ENCODE measurements around the gene ARFGEF2. TPM values are rescaled to one million over a fixed set of nuclear protein-coding genes. Genes with fewer than 3 reads are reported as not detected.
A peak's percentile ranks its signal among the peaks of the same experiment; 100 is the strongest.

Gene ARFGEF2
- total and polyA plus RNA-seq, 10 of the 15 experiments (the other 5 are each of a cell fraction or from before 2014, with no cell fraction given), result 5.2 to 24.1 (median 17.7) TPM

DNA sequence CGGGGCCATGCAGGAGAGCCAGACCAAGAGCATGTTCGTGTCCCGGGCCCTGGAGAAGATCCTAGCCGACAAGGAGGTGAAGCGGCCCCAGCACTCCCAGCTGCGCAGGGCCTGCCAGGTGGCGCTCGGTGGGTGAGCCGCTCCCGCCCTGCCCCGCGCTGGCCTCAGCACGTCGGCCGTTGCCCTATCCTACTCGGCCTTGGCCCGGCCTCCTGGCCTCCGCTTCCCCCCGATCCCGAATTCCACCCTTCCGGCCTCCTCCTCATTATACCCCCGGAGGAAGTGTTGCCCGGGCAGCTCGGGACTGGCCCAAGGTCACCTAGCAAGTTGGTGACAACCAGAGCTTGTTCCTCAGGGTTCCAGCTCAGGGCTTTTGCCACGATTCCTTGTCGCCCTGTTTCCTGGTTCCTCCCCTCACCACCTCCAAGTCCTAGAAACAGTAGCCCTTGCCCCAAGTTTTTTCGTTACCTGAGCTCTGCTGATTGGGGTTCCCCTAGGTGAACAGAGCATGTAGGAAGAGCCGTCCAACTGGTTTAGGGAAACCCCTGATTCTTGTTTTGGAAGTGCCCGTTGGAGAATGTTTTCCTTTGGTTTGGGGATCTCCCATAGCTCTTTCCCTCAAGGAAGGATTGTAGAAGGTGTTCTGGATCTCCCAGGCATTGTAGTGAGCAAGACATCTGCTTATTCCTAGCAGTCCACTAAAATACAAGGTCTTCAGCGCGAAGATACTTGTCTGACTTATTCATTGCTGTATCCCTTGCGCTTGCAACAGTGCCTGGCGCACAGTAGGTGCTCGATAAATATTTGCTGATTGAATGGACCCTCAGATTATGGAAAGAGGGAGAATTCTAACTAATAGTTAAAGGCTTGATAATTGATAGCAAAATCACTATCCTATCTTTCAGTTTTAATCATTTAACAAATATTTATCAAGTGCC, 641 bp downstream of the ARFGEF2 start (continued):
- TF ChIP-seq, protein P1, sequence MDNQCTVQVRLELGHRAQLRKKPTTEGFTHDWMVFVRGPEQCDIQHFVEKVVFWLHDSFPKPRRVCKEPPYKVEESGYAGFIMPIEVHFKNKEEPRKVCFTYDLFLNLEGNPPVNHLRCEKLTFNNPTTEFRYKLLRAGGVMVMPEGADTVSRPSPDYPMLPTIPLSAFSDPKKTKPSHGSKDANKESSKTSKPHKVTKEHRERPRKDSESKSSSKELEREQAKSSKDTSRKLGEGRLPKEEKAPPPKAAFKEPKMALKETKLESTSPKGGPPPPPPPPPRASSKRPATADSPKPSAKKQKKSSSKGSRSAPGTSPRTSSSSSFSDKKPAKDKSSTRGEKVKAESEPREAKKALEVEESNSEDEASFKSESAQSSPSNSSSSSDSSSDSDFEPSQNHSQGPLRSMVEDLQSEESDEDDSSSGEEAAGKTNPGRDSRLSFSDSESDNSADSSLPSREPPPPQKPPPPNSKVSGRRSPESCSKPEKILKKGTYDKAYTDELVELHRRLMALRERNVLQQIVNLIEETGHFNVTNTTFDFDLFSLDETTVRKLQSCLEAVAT (IDR thresholded peaks at IDR 0.05), result no peak
- no peak for TF ChIP-seq SUPT20H (IDR thresholded peaks at IDR 0.05; ENCODE audit: borderline replicate concordance, control insufficient read depth, low read depth, low read length)
- 0 out of 2 replicates have a peak, but pooled peaks have one; percentile 10 for TF ChIP-seq LARP7 (IDR thresholded peaks at IDR 0.05)
- TF ChIP-seq CEBPB (IDR thresholded peaks at IDR 0.05; ENCODE audit: borderline replicate concordance in 1 of 2, low read depth in 2 of 2, low read length in 2 of 2), result no peak
- TF ChIP-seq EZH2 (IDR thresholded peaks at IDR 0.05; ENCODE audit: borderline replicate concordance, control insufficient read depth, low read depth, low read length), result no peak
- TF ChIP-seq, protein P2, sequence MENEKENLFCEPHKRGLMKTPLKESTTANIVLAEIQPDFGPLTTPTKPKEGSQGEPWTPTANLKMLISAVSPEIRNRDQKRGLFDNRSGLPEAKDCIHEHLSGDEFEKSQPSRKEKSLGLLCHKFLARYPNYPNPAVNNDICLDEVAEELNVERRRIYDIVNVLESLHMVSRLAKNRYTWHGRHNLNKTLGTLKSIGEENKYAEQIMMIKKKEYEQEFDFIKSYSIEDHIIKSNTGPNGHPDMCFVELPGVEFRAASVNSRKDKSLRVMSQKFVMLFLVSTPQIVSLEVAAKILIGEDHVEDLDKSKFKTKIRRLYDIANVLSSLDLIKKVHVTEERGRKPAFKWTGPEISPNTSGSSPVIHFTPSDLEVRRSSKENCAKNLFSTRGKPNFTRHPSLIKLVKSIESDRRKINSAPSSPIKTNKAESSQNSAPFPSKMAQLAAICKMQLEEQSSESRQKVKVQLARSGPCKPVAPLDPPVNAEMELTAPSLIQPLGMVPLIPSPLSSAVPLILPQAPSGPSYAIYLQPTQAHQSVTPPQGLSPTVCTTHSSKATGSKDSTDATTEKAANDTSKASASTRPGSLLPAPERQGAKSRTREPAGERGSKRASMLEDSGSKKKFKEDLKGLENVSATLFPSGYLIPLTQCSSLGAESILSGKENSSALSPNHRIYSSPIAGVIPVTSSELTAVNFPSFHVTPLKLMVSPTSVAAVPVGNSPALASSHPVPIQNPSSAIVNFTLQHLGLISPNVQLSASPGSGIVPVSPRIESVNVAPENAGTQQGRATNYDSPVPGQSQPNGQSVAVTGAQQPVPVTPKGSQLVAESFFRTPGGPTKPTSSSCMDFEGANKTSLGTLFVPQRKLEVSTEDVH (IDR thresholded peaks at IDR 0.05; ENCODE audit: low read depth, partially characterized antibody), result no peak
- no peak for TF ChIP-seq TBL1XR1 (IDR thresholded peaks at IDR 0.05; ENCODE audit: low read depth, low read length)
- no peak for TF ChIP-seq BMI1 (IDR thresholded peaks at IDR 0.05; ENCODE audit: borderline replicate concordance)
- no peak for TF ChIP-seq HDGF (IDR thresholded peaks at IDR 0.05)
- no peak for TF ChIP-seq HDAC6 (IDR thresholded peaks at IDR 0.05; ENCODE audit: unreplicated experiment)
- no peak for TF ChIP-seq NR2C1 (IDR thresholded peaks at IDR 0.05)
- no peak for TF ChIP-seq ZNF217 (IDR thresholded peaks at IDR 0.05)
- TF ChIP-seq SMAD5 (IDR thresholded peaks at IDR 0.05; ENCODE audit: low read depth), result no peak
- no peak for TF ChIP-seq BHLHE40 (IDR thresholded peaks at IDR 0.05; ENCODE audit: borderline replicate concordance in 1 of 2, low read depth in 2 of 2, low read length in 1 of 2)
- TF ChIP-seq ATF7 (IDR thresholded peaks at IDR 0.05; ENCODE audit: low read depth), result no peak
- no peak for TF ChIP-seq NBN (IDR thresholded peaks at IDR 0.05)
- TF ChIP-seq, protein P3, sequence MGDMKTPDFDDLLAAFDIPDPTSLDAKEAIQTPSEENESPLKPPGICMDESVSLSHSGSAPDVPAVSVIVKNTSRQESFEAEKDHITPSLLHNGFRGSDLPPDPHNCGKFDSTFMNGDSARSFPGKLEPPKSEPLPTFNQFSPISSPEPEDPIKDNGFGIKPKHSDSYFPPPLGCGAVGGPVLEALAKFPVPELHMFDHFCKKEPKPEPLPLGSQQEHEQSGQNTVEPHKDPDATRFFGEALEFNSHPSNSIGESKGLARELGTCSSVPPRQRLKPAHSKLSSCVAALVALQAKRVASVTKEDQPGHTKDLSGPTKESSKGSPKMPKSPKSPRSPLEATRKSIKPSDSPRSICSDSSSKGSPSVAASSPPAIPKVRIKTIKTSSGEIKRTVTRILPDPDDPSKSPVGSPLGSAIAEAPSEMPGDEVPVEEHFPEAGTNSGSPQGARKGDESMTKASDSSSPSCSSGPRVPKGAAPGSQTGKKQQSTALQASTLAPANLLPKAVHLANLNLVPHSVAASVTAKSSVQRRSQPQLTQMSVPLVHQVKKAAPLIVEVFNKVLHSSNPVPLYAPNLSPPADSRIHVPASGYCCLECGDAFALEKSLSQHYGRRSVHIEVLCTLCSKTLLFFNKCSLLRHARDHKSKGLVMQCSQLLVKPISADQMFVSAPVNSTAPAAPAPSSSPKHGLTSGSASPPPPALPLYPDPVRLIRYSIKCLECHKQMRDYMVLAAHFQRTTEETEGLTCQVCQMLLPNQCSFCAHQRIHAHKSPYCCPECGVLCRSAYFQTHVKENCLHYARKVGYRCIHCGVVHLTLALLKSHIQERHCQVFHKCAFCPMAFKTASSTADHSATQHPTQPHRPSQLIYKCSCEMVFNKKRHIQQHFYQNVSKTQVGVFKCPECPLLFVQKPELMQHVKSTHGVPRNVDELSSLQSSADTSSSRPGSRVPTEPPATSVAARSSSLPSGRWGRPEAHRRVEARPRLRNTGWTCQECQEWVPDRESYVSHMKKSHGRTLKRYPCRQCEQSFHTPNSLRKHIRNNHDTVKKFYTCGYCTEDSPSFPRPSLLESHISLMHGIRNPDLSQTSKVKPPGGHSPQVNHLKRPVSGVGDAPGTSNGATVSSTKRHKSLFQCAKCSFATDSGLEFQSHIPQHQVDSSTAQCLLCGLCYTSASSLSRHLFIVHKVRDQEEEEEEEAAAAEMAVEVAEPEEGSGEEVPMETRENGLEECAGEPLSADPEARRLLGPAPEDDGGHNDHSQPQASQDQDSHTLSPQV (IDR thresholded peaks at IDR 0.05), result no peak
- TF ChIP-seq STAT1 (conservative IDR thresholded peaks at IDR 0.05), result no peak
- TF ChIP-seq FOS (IDR thresholded peaks at IDR 0.05; ENCODE audit: borderline replicate concordance, extremely low read depth, insufficient read length), result no peak
- TF ChIP-seq SMAD1 (IDR thresholded peaks at IDR 0.05; ENCODE audit: low read depth, partially characterized antibody), result no peak
- TF ChIP-seq ZSCAN29 (IDR thresholded peaks at IDR 0.05), result no peak
- no peak for TF ChIP-seq ZNF384 (IDR thresholded peaks at IDR 0.05; ENCODE audit: borderline replicate concordance, low read depth, low read length)
- TF ChIP-seq IRF4 (IDR thresholded peaks at IDR 0.05; ENCODE audit: low read depth, low read length), result no peak
